ENCODE results near the gene ASTN2.

DNA sequence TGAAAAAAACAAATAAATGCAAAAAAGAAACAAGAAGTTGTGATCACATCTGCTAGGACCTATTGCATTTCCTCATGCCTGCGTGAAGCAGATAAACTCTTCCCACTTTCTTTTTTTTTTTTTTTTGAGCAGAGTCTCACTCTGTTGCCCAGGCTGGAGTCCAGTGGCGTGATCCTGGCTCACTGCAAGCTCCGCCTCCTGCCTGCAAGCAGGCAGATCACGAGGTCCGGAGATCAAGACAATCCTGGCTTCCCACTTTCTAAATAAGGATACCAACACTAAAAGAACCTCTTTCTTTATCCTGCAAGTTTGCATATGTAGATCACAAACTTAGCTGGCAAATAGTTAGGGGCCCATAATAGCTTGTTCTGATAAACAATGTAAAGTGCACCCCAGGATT lies 128.6 kb downstream of the ASTN2 start:
- TF ChIP-seq, protein P1, sequence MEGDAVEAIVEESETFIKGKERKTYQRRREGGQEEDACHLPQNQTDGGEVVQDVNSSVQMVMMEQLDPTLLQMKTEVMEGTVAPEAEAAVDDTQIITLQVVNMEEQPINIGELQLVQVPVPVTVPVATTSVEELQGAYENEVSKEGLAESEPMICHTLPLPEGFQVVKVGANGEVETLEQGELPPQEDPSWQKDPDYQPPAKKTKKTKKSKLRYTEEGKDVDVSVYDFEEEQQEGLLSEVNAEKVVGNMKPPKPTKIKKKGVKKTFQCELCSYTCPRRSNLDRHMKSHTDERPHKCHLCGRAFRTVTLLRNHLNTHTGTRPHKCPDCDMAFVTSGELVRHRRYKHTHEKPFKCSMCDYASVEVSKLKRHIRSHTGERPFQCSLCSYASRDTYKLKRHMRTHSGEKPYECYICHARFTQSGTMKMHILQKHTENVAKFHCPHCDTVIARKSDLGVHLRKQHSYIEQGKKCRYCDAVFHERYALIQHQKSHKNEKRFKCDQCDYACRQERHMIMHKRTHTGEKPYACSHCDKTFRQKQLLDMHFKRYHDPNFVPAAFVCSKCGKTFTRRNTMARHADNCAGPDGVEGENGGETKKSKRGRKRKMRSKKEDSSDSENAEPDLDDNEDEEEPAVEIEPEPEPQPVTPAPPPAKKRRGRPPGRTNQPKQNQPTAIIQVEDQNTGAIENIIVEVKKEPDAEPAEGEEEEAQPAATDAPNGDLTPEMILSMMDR (conservative IDR thresholded peaks at IDR 0.05 in 1 of 2, IDR thresholded peaks at IDR 0.05 in 1 of 2; ENCODE audit: extremely low read depth in 1 of 2, insufficient read depth in 1 of 2, low read depth in 1 of 2, low read length in 2 of 2) = no peak
- no peak for TF ChIP-seq EZH2 (IDR thresholded peaks at IDR 0.05; ENCODE audit: borderline replicate concordance, low read length)
